ENCODE measurements around the gene CAPN12. TPM values are rescaled to one million over a fixed set of nuclear protein-coding genes. Genes with fewer than 3 reads are reported as not detected.

CAPN12 gene
- polyA plus RNA-seq, 1 of the 3 experiments (the other 2 are of a cell fraction) = 3.0 TPM

DNA sequence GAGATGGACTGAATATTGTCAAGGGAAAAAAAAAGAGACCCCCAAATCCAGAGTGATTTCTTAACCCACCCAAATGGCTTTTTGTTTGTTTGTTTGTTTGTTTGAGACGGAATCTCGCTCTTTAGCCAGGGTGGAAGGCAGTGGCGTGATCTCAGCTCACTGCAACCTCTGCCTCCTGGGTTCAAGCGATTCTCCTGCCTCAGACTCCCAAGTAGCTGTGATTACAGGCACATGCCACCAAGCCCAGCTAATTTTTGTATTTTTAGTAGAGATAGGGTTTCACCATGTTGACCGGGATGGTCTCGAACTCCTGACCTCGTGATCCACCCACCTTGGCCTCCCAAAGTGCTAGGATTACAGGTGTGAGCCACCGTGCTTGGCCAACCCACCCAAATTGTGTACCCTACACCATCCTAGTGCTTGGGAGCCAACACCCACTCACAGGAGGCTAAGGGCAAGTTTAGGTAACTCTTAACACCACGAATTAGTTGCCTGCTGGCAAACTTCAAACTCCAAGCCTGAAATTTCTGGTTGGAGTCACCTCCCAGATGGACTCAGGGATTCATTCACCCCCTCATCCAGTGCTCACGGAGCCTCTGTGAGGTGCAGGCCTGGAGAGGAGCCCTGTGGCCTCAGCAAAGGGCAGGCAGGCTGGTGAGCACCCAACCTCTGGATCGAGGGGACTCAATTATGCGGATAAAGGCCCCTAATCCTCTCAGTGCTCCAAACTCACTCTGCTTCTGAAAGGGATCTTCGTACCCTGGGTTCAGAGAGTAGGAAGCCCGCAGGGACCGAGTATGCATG lies 59.2 kb downstream of the CAPN12 start:
- H2AFZ ChIP-seq (ENCODE audit: low read depth) = no peak overlapping the region
- ChIA-PET CTCF (interaction anchor here (1.3 kb wide), 2 partner anchors 9 to 17 kb away, joined by 3 read pairs; no protein-coding TSS in a partner anchor), POLR2A (no interaction called here)
- H3K79me2 ChIP-seq (ENCODE audit: insufficient read depth) = peaks cover 91% of the 10 kb centered on the region
- H3K9ac ChIP-seq = peak overlapping the region; percentile 73
- H3K4me1 ChIP-seq (ENCODE audit: control insufficient read depth in 1 of 2, insufficient read depth in 2 of 2, low read depth in 1 of 2, low read length in 1 of 2) = peaks cover 41 to 60% of the 10 kb centered on the region in 2 experiments; a peak in 3 of 4 replicates
- no peaks in the 10 kb centered on the region for H3K9me3 ChIP-seq
- H4K20me1 ChIP-seq (ENCODE audit: insufficient read depth) = peaks cover 6% of the 10 kb centered on the region; the same call in 1 of the 2 replicates
- H3K9me2 ChIP-seq = no peaks in the 10 kb centered on the region
- no peaks in the 10 kb centered on the region for H3K27me3 ChIP-seq (ENCODE audit: insufficient read depth)
- H3K4me2 ChIP-seq = peak overlapping the region; percentile 66
- H3K27ac ChIP-seq (ENCODE audit: low read depth in 2 of 2, low read length in 1 of 2) = peak overlapping the region; percentile 81 to 99
- H3K4me3 ChIP-seq (ENCODE audit: low read depth in 2 of 2, low read length in 1 of 2) = no peak overlapping the region; a peak in 1 of 4 replicates
- DNase-seq = no peak
- 79% methylated on average over 12 of the region's 15 CpGs for WGBS (ENCODE audit: low lambda C conversion rate)
- TF ChIP-seq, protein P1, sequence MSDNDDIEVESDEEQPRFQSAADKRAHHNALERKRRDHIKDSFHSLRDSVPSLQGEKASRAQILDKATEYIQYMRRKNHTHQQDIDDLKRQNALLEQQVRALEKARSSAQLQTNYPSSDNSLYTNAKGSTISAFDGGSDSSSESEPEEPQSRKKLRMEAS (IDR thresholded peaks at IDR 0.05; ENCODE audit: low read depth) = no peak
- 0 out of 2 replicates have a peak, but pooled peaks have one; percentile 2 for TF ChIP-seq MEF2A (IDR thresholded peaks at IDR 0.05; ENCODE audit: borderline replicate concordance, low read depth)
- peaks cover 74% of the 10 kb centered on the region for H3F3A ChIP-seq (replicated peaks; ENCODE audit: insufficient read depth)
- H3K36me3 ChIP-seq (replicated peaks in 1 of 2; ENCODE audit: control insufficient read depth in 1 of 2, insufficient read depth in 2 of 2, low read length in 1 of 2) = peaks cover 0 to 15% of the 10 kb centered on the region in 2 experiments

DNA sequence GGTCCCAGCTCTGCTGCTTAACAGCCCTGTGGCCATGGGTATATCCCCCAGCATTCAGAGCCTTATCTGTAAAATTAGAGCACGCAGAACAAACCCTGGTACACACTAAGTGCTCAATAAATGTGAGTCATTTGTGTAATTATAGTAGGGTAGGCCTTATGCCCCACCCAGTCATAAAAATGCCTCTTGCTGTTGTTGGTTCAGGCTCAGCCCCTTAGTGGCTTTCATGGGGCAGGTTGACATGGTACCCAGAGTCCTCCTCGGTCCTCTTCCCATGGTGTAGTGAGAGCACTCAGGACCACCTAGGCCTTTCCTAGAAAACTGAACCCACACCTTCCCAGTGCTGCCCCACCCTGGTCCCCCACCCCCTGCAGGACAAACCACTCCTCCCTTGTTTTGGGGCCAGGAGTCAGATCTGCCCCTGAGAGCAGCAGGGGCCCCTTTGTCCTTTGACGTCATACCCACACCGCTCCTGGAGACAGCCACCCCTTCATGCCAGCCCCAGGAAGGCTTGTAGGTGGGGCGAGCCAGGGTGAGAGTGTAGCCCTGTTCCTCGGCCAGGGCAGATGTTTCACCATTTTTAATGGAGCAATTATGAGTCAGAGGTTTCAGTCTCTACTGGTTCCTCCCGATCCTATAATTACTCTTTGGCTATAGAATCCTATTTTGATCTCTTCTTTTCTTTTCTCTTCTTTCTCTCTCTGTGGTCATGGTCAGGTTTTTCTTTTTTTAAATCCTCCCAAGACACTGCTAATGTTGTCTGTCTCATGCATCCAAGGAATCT lies 60.0 kb downstream of the CAPN12 start:
- H4K20me1 ChIP-seq (ENCODE audit: insufficient read depth) = peaks cover 6% of the 10 kb centered on the region; the same call in 1 of the 2 replicates
- ChIA-PET POLR2A (no interaction called here), CTCF (interaction anchor here (0.7 to 1.3 kb wide), 3 partner anchors 8 to 99 kb away, joined by 3 read pairs; no protein-coding TSS in a partner anchor)
- peak overlapping the region; percentile 66 for H3K4me2 ChIP-seq
- H3K4me1 ChIP-seq (ENCODE audit: control insufficient read depth in 1 of 2, insufficient read depth in 2 of 2, low read depth in 1 of 2, low read length in 1 of 2) = peaks cover 41 to 64% of the 10 kb centered on the region in 2 experiments; a peak in 3 of 4 replicates
- peaks cover 91% of the 10 kb centered on the region for H3K79me2 ChIP-seq (ENCODE audit: insufficient read depth)
- no peaks in the 10 kb centered on the region for H3K9me3 ChIP-seq
- H2AFZ ChIP-seq (ENCODE audit: low read depth) = no peak overlapping the region
- peak overlapping the region; percentile 64 to 99 for H3K27ac ChIP-seq (ENCODE audit: low read depth in 2 of 2, low read length in 1 of 2)
- peaks cover 68% of the 10 kb centered on the region for H3F3A ChIP-seq (replicated peaks; ENCODE audit: insufficient read depth)
- H3K4me3 ChIP-seq (ENCODE audit: low read depth in 2 of 2, low read length in 1 of 2) = no peak overlapping the region; a peak in 1 of 4 replicates
- no peak for DNase-seq
- no peaks in the 10 kb centered on the region for H3K27me3 ChIP-seq (ENCODE audit: insufficient read depth)
- H3K36me3 ChIP-seq (replicated peaks in 1 of 2; ENCODE audit: control insufficient read depth in 1 of 2, insufficient read depth in 2 of 2, low read length in 1 of 2) = peaks cover 0 to 14% of the 10 kb centered on the region in 2 experiments
- peak overlapping the region; percentile 73 for H3K9ac ChIP-seq
- WGBS (ENCODE audit: low lambda C conversion rate) = 6% methylated on average over 7 of the region's 7 CpGs
- H3K9me2 ChIP-seq = no peaks in the 10 kb centered on the region
- TF ChIP-seq, protein P1 (IDR thresholded peaks at IDR 0.05; ENCODE audit: low read depth) = no peak
- TF ChIP-seq POLR2AphosphoS5 (IDR thresholded peaks at IDR 0.05; ENCODE audit: low read depth, low read length) = no peak
- TF ChIP-seq RAD21 (IDR thresholded peaks at IDR 0.05; ENCODE audit: low read length) = no peak
- TF ChIP-seq, protein P2, sequence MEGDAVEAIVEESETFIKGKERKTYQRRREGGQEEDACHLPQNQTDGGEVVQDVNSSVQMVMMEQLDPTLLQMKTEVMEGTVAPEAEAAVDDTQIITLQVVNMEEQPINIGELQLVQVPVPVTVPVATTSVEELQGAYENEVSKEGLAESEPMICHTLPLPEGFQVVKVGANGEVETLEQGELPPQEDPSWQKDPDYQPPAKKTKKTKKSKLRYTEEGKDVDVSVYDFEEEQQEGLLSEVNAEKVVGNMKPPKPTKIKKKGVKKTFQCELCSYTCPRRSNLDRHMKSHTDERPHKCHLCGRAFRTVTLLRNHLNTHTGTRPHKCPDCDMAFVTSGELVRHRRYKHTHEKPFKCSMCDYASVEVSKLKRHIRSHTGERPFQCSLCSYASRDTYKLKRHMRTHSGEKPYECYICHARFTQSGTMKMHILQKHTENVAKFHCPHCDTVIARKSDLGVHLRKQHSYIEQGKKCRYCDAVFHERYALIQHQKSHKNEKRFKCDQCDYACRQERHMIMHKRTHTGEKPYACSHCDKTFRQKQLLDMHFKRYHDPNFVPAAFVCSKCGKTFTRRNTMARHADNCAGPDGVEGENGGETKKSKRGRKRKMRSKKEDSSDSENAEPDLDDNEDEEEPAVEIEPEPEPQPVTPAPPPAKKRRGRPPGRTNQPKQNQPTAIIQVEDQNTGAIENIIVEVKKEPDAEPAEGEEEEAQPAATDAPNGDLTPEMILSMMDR (IDR thresholded peaks at IDR 0.05) = no peak
- TF ChIP-seq TCF12 (IDR thresholded peaks at IDR 0.05) = peak; percentile 66
- TF ChIP-seq, protein P3, sequence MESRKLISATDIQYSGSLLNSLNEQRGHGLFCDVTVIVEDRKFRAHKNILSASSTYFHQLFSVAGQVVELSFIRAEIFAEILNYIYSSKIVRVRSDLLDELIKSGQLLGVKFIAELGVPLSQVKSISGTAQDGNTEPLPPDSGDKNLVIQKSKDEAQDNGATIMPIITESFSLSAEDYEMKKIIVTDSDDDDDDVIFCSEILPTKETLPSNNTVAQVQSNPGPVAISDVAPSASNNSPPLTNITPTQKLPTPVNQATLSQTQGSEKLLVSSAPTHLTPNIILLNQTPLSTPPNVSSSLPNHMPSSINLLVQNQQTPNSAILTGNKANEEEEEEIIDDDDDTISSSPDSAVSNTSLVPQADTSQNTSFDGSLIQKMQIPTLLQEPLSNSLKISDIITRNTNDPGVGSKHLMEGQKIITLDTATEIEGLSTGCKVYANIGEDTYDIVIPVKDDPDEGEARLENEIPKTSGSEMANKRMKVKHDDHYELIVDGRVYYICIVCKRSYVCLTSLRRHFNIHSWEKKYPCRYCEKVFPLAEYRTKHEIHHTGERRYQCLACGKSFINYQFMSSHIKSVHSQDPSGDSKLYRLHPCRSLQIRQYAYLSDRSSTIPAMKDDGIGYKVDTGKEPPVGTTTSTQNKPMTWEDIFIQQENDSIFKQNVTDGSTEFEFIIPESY (IDR thresholded peaks at IDR 0.05; ENCODE audit: borderline replicate concordance, low read depth) = no peak
- no peak for TF ChIP-seq RXRA (IDR thresholded peaks at IDR 0.05; ENCODE audit: borderline replicate concordance, low read depth)
- TF ChIP-seq, protein P4, sequence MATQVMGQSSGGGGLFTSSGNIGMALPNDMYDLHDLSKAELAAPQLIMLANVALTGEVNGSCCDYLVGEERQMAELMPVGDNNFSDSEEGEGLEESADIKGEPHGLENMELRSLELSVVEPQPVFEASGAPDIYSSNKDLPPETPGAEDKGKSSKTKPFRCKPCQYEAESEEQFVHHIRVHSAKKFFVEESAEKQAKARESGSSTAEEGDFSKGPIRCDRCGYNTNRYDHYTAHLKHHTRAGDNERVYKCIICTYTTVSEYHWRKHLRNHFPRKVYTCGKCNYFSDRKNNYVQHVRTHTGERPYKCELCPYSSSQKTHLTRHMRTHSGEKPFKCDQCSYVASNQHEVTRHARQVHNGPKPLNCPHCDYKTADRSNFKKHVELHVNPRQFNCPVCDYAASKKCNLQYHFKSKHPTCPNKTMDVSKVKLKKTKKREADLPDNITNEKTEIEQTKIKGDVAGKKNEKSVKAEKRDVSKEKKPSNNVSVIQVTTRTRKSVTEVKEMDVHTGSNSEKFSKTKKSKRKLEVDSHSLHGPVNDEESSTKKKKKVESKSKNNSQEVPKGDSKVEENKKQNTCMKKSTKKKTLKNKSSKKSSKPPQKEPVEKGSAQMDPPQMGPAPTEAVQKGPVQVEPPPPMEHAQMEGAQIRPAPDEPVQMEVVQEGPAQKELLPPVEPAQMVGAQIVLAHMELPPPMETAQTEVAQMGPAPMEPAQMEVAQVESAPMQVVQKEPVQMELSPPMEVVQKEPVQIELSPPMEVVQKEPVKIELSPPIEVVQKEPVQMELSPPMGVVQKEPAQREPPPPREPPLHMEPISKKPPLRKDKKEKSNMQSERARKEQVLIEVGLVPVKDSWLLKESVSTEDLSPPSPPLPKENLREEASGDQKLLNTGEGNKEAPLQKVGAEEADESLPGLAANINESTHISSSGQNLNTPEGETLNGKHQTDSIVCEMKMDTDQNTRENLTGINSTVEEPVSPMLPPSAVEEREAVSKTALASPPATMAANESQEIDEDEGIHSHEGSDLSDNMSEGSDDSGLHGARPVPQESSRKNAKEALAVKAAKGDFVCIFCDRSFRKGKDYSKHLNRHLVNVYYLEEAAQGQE (IDR thresholded peaks at IDR 0.05; ENCODE audit: low read depth, low read length) = 0 out of 2 replicates have a peak, but pooled peaks have one; percentile 15
- TF ChIP-seq, protein P5, sequence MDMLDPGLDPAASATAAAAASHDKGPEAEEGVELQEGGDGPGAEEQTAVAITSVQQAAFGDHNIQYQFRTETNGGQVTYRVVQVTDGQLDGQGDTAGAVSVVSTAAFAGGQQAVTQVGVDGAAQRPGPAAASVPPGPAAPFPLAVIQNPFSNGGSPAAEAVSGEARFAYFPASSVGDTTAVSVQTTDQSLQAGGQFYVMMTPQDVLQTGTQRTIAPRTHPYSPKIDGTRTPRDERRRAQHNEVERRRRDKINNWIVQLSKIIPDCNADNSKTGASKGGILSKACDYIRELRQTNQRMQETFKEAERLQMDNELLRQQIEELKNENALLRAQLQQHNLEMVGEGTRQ (IDR thresholded peaks at IDR 0.05; ENCODE audit: borderline replicate concordance, low read depth, low read length) = no peak
- TF ChIP-seq, protein P6, sequence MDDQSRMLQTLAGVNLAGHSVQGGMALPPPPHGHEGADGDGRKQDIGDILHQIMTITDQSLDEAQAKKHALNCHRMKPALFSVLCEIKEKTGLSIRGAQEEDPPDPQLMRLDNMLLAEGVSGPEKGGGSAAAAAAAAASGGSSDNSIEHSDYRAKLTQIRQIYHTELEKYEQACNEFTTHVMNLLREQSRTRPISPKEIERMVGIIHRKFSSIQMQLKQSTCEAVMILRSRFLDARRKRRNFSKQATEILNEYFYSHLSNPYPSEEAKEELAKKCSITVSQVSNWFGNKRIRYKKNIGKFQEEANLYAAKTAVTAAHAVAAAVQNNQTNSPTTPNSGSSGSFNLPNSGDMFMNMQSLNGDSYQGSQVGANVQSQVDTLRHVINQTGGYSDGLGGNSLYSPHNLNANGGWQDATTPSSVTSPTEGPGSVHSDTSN (IDR thresholded peaks at IDR 0.05) = peak; percentile 42; the same call in 1 of the 2 replicates
- no peak for TF ChIP-seq CHD2 (IDR thresholded peaks at IDR 0.05; ENCODE audit: low read length, partially characterized antibody)
